A673 (cell line): ENCODE results near the gene UBASH3A. TPM values are rescaled to one million over a fixed set of nuclear protein-coding genes. Genes with fewer than 3 reads are reported as not detected.

ENCODE experiments used
- BruUV-seq: library from RNA; stranded (reverse); fragments of 400-500 nt; replicated peaks from 2 replicates; lab custom pipeline; 2021; lab: Mats Ljungman, UMichigan
- CTCF ChIA-PET: fragments of 300-600 bp; sonication (Branson Sonifier 250); formaldehyde crosslinking; loops from one replicate; lab custom pipeline; 2022; ENCODE audit warnings: antibody characterized with exemption; lab: Charles Lee
- POLR2A ChIA-PET: fragments of 300-600 bp; sonication (Branson Sonifier 250); formaldehyde crosslinking; loops from one replicate; lab custom pipeline; 2022; ENCODE audit warnings: antibody characterized with exemption; ENCODE audit not compliant: low non-redundant PET; lab: Charles Lee
- DNase-seq: peaks from one replicate; pipeline ENCODE4 v3.0.0-alpha.2; 2015; ENCODE audit warnings: low spot score
- H3K27ac ChIP-seq: fragments of 200-600 bp; sonication (generic); 2 replicates; pipeline ENCODE4 v1.5.1; 2016; ENCODE audit warnings: mixed run types, low read depth, mild to moderate bottlenecking, mixed read lengths, antibody characterized with exemption, low read length; ENCODE audit not compliant: poor library complexity, severe bottlenecking
- H3K27me3 ChIP-seq: fragments of 200-600 bp; sonication (generic); replicated peaks from 2 replicates; pipeline ENCODE4 v1.6.1; 2017; ENCODE audit warnings: mixed run types, low read depth, mild to moderate bottlenecking, mixed read lengths, antibody characterized with exemption, low read length; ENCODE audit not compliant: insufficient read depth, poor library complexity
- H3K36me3 ChIP-seq: fragments of 200-600 bp; sonication (generic); 2 replicates; pipeline ENCODE4 v1.6.1; 2016; ENCODE audit warnings: mixed run types, mild to moderate bottlenecking, mixed read lengths, antibody characterized with exemption, low read length; ENCODE audit not compliant: insufficient read depth, poor library complexity, severe bottlenecking
- H3K4me1 ChIP-seq: fragments of 200-600 bp; sonication (generic); 2 replicates; pipeline ENCODE4 v1.6.1; 2017; ENCODE audit warnings: mixed run types, mild to moderate bottlenecking, mixed read lengths, antibody characterized with exemption, low read length; ENCODE audit not compliant: insufficient read depth, poor library complexity, severe bottlenecking
- H3K4me3 ChIP-seq: fragments of 200-600 bp; sonication (generic); 2 replicates; pipeline ENCODE4 v1.5.1; 2016; ENCODE audit warnings: low read depth, mixed run types, mild to moderate bottlenecking, mixed read lengths, low read length; ENCODE audit not compliant: poor library complexity, severe bottlenecking
- H3K9me3 ChIP-seq: fragments of 200-600 bp; sonication (generic); 2 replicates; pipeline ENCODE4 v1.6.1; 2016; ENCODE audit warnings: mixed run types, low read depth, mild to moderate bottlenecking, mixed read lengths, antibody characterized with exemption, low read length; ENCODE audit not compliant: poor library complexity, severe bottlenecking
- EZH2 ChIP-seq: fragments of 200-600 bp; sonication (generic); IDR thresholded peaks from 2 replicates; pipeline ENCODE4 v1.6.1; 2017; ENCODE audit warnings: borderline replicate concordance, low read depth, mild to moderate bottlenecking, mixed read lengths, antibody characterized with exemption, low read length; ENCODE audit not compliant: poor library complexity, severe bottlenecking
- intact Hi-C: fragments of 100-400 bp; cut with micrococcal nuclease; formaldehyde crosslinking; loops from one replicate; pipeline ENCODE4 v1.10.0; 2022; ENCODE audit not compliant: unreplicated experiment
- total RNA-seq: library from RNA; stranded (reverse); gene quantifications from 2 replicates; pipeline ENCODE4 v1.2.3, GENCODE V29; 2021
- TF ChIP-seq, protein P1 (sequence below): fragments of 300-800, 200-600 bp; sonication (generic); conservative IDR thresholded peaks from 2 replicates; pipeline ENCODE4 v1.5.1; 2017; ENCODE audit warnings: low read depth, mild to moderate bottlenecking, antibody characterized with exemption, low read length, moderate library complexity, mixed read lengths

The UBASH3A gene
- total RNA-seq, 1 experiment from 2014 or later, result not detected

- BruUV-seq, result no TSS peak
- no peak for DNase-seq
- Histone ChIP-seq H3K4me3 (no peak overlapping the region), H3K4me1 (peaks cover 3% of the 10 kb centered on the region), H3K27ac (no peak overlapping the region), H3K9me3 (no peaks in the 10 kb centered on the region), H3K27me3 (no peaks in the 10 kb centered on the region), H3K36me3 (no peaks in the 10 kb centered on the region)
- ChIA-PET POLR2A (no interaction called here), CTCF (no interaction called here)
- intact Hi-C loops, result no loop called here
- TF ChIP-seq, protein P1, sequence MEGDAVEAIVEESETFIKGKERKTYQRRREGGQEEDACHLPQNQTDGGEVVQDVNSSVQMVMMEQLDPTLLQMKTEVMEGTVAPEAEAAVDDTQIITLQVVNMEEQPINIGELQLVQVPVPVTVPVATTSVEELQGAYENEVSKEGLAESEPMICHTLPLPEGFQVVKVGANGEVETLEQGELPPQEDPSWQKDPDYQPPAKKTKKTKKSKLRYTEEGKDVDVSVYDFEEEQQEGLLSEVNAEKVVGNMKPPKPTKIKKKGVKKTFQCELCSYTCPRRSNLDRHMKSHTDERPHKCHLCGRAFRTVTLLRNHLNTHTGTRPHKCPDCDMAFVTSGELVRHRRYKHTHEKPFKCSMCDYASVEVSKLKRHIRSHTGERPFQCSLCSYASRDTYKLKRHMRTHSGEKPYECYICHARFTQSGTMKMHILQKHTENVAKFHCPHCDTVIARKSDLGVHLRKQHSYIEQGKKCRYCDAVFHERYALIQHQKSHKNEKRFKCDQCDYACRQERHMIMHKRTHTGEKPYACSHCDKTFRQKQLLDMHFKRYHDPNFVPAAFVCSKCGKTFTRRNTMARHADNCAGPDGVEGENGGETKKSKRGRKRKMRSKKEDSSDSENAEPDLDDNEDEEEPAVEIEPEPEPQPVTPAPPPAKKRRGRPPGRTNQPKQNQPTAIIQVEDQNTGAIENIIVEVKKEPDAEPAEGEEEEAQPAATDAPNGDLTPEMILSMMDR, result no peak
- TF ChIP-seq EZH2, result no peak
These were observed 33.9 kb upstream of the UBASH3A start for GRCh38 chr21:42369821-42370220.

DNA sequence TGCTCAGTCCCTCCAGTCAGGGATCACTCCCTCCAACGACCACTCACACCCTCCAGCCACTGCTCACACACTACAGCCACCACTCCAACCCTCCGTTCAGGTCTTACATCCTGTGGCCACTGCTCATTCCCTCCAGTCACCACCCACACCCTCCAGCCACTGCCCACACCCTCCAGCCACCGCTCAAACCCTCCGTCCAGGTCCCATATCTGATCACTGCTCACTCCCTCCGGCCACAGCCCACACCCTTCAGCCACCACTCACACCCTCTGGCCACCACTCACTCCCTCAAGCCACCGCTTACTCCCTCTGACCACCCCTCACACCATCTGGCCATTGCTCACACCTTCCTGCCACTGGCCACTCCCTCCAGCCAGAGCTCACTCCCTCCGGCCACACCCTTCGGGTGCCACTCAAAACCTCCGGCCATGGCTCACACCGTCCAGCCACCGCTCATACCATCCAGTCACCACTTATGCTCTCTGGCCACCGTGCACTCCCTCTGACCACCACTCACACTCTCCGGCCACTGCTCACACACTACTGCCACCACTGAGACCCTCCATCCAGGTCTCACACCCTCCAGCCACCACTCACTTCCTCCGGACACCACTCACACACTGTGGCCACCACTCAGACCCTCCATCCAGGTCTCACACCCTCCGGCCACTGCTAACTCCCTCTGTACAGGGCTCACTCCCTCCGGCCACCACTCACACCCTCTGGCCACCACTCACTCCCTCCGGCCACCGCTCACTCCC, 32.6 kb upstream of the UBASH3A start:
- ChIA-PET POLR2A (no interaction called here), CTCF (interaction anchor here (0.7 kb wide), 1 partner anchor 135 kb away, joined by 7 read pairs; no protein-coding TSS in a partner anchor)
- no peak for TF ChIP-seq EZH2
- TF ChIP-seq, protein P1, result no peak
- no peaks in the 10 kb centered on the region for H3K27me3 ChIP-seq
- no peak for DNase-seq
- no peaks in the 10 kb centered on the region for H3K9me3 ChIP-seq
- no peaks in the 10 kb centered on the region for H3K36me3 ChIP-seq
- H3K4me3 ChIP-seq, result no peak overlapping the region
- H3K27ac ChIP-seq, result no peak overlapping the region
- peaks cover 3% of the 10 kb centered on the region for H3K4me1 ChIP-seq
- intact Hi-C loops, result no loop called here
- BruUV-seq, result no TSS peak

GRCh38 chr21:42373196-42373907, 30.4 kb upstream of the UBASH3A start:
- Histone ChIP-seq H3K27ac (no peak overlapping the region), H3K36me3 (no peaks in the 10 kb centered on the region), H3K4me3 (no peak overlapping the region), H3K27me3 (no peaks in the 10 kb centered on the region), H3K9me3 (no peaks in the 10 kb centered on the region), H3K4me1 (no peaks in the 10 kb centered on the region)
- POLR2A ChIA-PET, result no interaction called here
- intact Hi-C loops, result no loop called here
- DNase-seq, result no peak
- TF ChIP-seq, protein P1, result no peak
- no peak for TF ChIP-seq EZH2
- no TSS peak for BruUV-seq
- CTCF ChIA-PET, result no interaction called here
